HL-60 (cell line): ENCODE measurements around the gene ABCG1.

Experiments used
- CTCF ChIP-seq: IDR thresholded peaks from one replicate; pipeline ENCODE4 v1.5.1; 2011; ENCODE audit warnings: low read length, control low read depth, inconsistent platforms; ENCODE audit not compliant: insufficient read depth
- POLR2AphosphoS5 ChIP-seq: IDR thresholded peaks from 2 replicates; pipeline ENCODE4 v1.6.1; 2012; ENCODE audit warnings: low read depth

- TF ChIP-seq CTCF (no peak), POLR2AphosphoS5 (no peak)
Observed at GRCh38 chr21:42320791-42321190, 101.9 kb downstream of the ABCG1 start.
